Ishikawa (cell line): Measurements from ENCODE around the gene PIGA.

Experiments used
- CEBPB ChIP-seq: IDR thresholded peaks from 2 replicates; pipeline ENCODE4 v1.6.1; 2012
- CREB1 ChIP-seq: IDR thresholded peaks from 2 replicates; pipeline ENCODE4 v1.6.1; 2012; ENCODE audit warnings: low read depth
- EGR1 ChIP-seq: IDR thresholded peaks from 2 replicates; pipeline ENCODE4 v1.6.1; 2012
- EP300 ChIP-seq: IDR thresholded peaks from 2 replicates; pipeline ENCODE4 v1.6.1; 2012; ENCODE audit warnings: borderline replicate concordance
- FOXM1 ChIP-seq: IDR thresholded peaks from 2 replicates; pipeline ENCODE4 v1.6.1; 2012; ENCODE audit warnings: low read depth, borderline replicate concordance
- MAX ChIP-seq: IDR thresholded peaks from 2 replicates; pipeline ENCODE4 v1.6.1; 2012
- NFIC ChIP-seq: IDR thresholded peaks from 2 replicates; pipeline ENCODE4 v1.6.1; 2012
- RAD21 ChIP-seq: IDR thresholded peaks from 2 replicates; pipeline ENCODE4 v1.6.1; 2012; ENCODE audit warnings: low read depth
- REST ChIP-seq: IDR thresholded peaks from 2 replicates; pipeline ENCODE4 v1.6.1; 2012; ENCODE audit warnings: low read depth, mild to moderate bottlenecking
- TAF1 ChIP-seq: IDR thresholded peaks from 2 replicates; pipeline ENCODE4 v1.6.1; 2012; ENCODE audit warnings: low read depth, mild to moderate bottlenecking
- TCF12 ChIP-seq: IDR thresholded peaks from 2 replicates; pipeline ENCODE4 v1.6.1; 2012; ENCODE audit warnings: low read depth
- TEAD4 ChIP-seq: IDR thresholded peaks from 2 replicates; pipeline ENCODE4 v1.6.1; 2012
- USF1 ChIP-seq: IDR thresholded peaks from 2 replicates; pipeline ENCODE4 v1.6.1; 2012
- YY1 ChIP-seq: IDR thresholded peaks from 2 replicates; pipeline ENCODE4 v1.6.1; 2012; ENCODE audit warnings: low read depth
- ZBTB7A ChIP-seq: IDR thresholded peaks from 2 replicates; pipeline ENCODE4 v1.6.1; 2012; ENCODE audit warnings: low read depth

PIGA gene

GRCh38 chrX:15335135-15336022 is at the start of gene PIGA:
PIGA (minus strand) TSS chrX:15335523; CDS start chrX:15331930, 3,593 bp downstream.
- TF ChIP-seq FOXM1 (peak; percentile 65; the same call in 1 of the 2 replicates), NFIC (no peak), CREB1 (peak; percentile 77), USF1 (peak; percentile 20; the same call in 1 of the 2 replicates), MAX (no peak; the same call in 1 of the 2 replicates), YY1 (peak; percentile 80), TAF1 (peak; percentile 40; the same call in 1 of the 2 replicates)

- TF ChIP-seq RAD21 (no peak), CREB1 (no peak), EP300 (no peak), ZBTB7A (no peak), TAF1 (no peak), NFIC (no peak), REST (no peak), YY1 (no peak), TCF12 (no peak), FOXM1 (no peak), TEAD4 (no peak), MAX (no peak), EGR1 (no peak), USF1 (no peak), CEBPB (no peak)
These were observed 49.0 kb upstream of the PIGA start, which contains the start of gene VEGFD for GRCh38 chrX:15384304-15384703. VEGFD (minus strand) TSS chrX:15384413; CDS start chrX:15383946, 467 bp downstream.

- no peak for TF ChIP-seq REST
- TF ChIP-seq MAX, result no peak
- TF ChIP-seq USF1, result no peak
- no peak for TF ChIP-seq EGR1
- no peak for TF ChIP-seq NFIC
- TF ChIP-seq FOXM1, result no peak
- no peak for TF ChIP-seq EP300
- no peak for TF ChIP-seq TCF12
- TF ChIP-seq TEAD4, result no peak
- no peak for TF ChIP-seq ZBTB7A
- TF ChIP-seq YY1, result no peak
- TF ChIP-seq RAD21, result no peak
- TF ChIP-seq CEBPB, result no peak
- no peak for TF ChIP-seq CREB1
- TF ChIP-seq TAF1, result no peak
These were observed 47.5 kb upstream of the PIGA start for GRCh38 chrX:15382813-15383212.

- TF ChIP-seq ZBTB7A (no peak), TAF1 (no peak), RAD21 (no peak), MAX (no peak)
These were observed 41.6 kb upstream of the PIGA start for GRCh38 chrX:15376956-15377355.

- TF ChIP-seq YY1, result no peak
- no peak for TF ChIP-seq TEAD4
- no peak for TF ChIP-seq TAF1
- TF ChIP-seq CREB1, result no peak
- TF ChIP-seq TCF12, result no peak
- no peak for TF ChIP-seq ZBTB7A
- TF ChIP-seq RAD21, result no peak
- TF ChIP-seq FOXM1, result no peak
- no peak for TF ChIP-seq USF1
- no peak for TF ChIP-seq EGR1
- no peak for TF ChIP-seq NFIC
These were observed 38.7 kb upstream of the PIGA start for GRCh38 chrX:15373976-15374375.
